B cell (primary cell): ENCODE measurements around the gene SERGEF.

Experiments
- CTCF ChIP-seq: fragments of 200-600 bp; IDR thresholded peaks from one replicate; pipeline ENCODE4 v1.8.0; 2022; ENCODE audit warnings: antibody characterized with exemption, mild to moderate bottlenecking
- EZH2 ChIP-seq: IDR thresholded peaks from 2 replicates; pipeline ENCODE4 v1.6.1; 2012; ENCODE audit warnings: borderline replicate concordance, low read depth, mild to moderate bottlenecking, moderate library complexity, low read length; ENCODE audit not compliant: insufficient read depth, poor library complexity, severe bottlenecking

GRCh38 chr11:17810746-17811145 lies 202.1 kb downstream of the SERGEF start:
- TF ChIP-seq CTCF (no peak), EZH2 (no peak)
